Calu3 (cell line): ENCODE data around the gene PCBP1. TPM values are rescaled to one million over a fixed set of nuclear protein-coding genes. Genes with fewer than 3 reads are reported as not detected.
"Not testable (repeated sequence)": the region's sequence is repeated elsewhere in the genome, so short reads cannot be mapped to it uniquely, and the experiment has no call there.

Experiments used
- BruUV-seq: library from RNA; stranded (reverse); fragments of 400-500 nt; replicated peaks from 2 replicates; lab custom pipeline; 2021; lab: Mats Ljungman, UMichigan
- CTCF ChIA-PET: fragments of 300-600 bp; sonication (Branson Sonifier 250); formaldehyde crosslinking; loops from one replicate; lab custom pipeline; 2022; ENCODE audit warnings: antibody characterized with exemption; lab: Charles Lee
- DNase-seq: peaks from one replicate; pipeline ENCODE4 v3.0.0; 2022
- H3K27ac Mint-ChIP-seq: one replicate; pipeline ENCODE4 v1.8.0; 2022; ENCODE audit warnings: mixed read lengths; ENCODE audit not compliant: unreplicated experiment
- H3K27me3 Mint-ChIP-seq: one replicate; pipeline ENCODE4 v1.8.0; 2022; ENCODE audit warnings: mixed read lengths; ENCODE audit not compliant: unreplicated experiment
- H3K36me3 Mint-ChIP-seq: one replicate; pipeline ENCODE4 v1.8.0; 2022; ENCODE audit warnings: mild to moderate bottlenecking, moderate library complexity, mixed read lengths; ENCODE audit not compliant: insufficient read depth, unreplicated experiment
- H3K4me1 Mint-ChIP-seq: one replicate; pipeline ENCODE4 v1.8.0; 2022; ENCODE audit warnings: mild to moderate bottlenecking, low read depth, mixed read lengths; ENCODE audit not compliant: unreplicated experiment
- H3K4me3 Mint-ChIP-seq: one replicate; pipeline ENCODE4 v1.8.0; 2022; ENCODE audit warnings: mild to moderate bottlenecking, low read depth, moderate library complexity, mixed read lengths; ENCODE audit not compliant: unreplicated experiment
- H3K9me3 Mint-ChIP-seq: one replicate; pipeline ENCODE4 v1.8.0; 2022; ENCODE audit warnings: low read depth, mixed read lengths; ENCODE audit not compliant: unreplicated experiment
- intact Hi-C: fragments of 100-400 bp; cut with micrococcal nuclease; formaldehyde crosslinking; loops from one replicate; pipeline ENCODE4 v1.10.0; 2022; ENCODE audit not compliant: unreplicated experiment
- total RNA-seq: library from RNA; stranded (reverse); gene quantifications from 2 replicates; pipeline ENCODE4 v1.2.3, GENCODE V29; 2022
- TF ChIP-seq, protein P1 (sequence below): fragments of 200-600 bp; IDR thresholded peaks from one replicate; pipeline ENCODE4 v1.8.0; 2022; ENCODE audit warnings: antibody characterized with exemption; ENCODE audit not compliant: unreplicated experiment

PCBP1 gene
- total RNA-seq, 1 experiment from 2014 or later: 252 TPM

DNA sequence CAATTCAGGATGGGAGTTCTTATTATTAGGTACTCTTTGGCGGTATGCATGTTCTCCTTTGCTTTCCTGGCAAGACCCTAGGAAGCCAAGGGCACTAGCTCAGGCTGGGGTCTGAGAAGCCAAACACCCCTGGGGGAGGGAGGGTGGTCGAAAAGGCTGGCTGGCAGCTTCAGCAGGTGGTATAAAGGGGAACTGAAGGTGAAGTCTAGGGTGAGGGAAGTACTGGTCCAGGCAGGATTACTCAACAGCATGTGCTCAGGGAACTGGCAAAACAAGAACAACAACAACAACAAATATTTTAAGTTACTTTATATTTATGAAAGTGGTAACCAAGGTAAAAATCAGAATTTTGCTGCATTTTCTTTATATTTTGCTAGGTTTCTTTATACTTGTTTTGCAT, 40.7 kb upstream of the PCBP1 start:
- no peak for DNase-seq
- TF ChIP-seq, protein P1, sequence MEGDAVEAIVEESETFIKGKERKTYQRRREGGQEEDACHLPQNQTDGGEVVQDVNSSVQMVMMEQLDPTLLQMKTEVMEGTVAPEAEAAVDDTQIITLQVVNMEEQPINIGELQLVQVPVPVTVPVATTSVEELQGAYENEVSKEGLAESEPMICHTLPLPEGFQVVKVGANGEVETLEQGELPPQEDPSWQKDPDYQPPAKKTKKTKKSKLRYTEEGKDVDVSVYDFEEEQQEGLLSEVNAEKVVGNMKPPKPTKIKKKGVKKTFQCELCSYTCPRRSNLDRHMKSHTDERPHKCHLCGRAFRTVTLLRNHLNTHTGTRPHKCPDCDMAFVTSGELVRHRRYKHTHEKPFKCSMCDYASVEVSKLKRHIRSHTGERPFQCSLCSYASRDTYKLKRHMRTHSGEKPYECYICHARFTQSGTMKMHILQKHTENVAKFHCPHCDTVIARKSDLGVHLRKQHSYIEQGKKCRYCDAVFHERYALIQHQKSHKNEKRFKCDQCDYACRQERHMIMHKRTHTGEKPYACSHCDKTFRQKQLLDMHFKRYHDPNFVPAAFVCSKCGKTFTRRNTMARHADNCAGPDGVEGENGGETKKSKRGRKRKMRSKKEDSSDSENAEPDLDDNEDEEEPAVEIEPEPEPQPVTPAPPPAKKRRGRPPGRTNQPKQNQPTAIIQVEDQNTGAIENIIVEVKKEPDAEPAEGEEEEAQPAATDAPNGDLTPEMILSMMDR: no peak
- intact Hi-C loops: no loop called here
- no peaks in the 10 kb centered on the region for H3K36me3 Mint-ChIP-seq
- H3K27ac Mint-ChIP-seq: no peak overlapping the region
- H3K9me3 Mint-ChIP-seq: no peaks in the 10 kb centered on the region
- no peak overlapping the region for H3K4me3 Mint-ChIP-seq
- no peaks in the 10 kb centered on the region for H3K4me1 Mint-ChIP-seq
- no peaks in the 10 kb centered on the region for H3K27me3 Mint-ChIP-seq
- CTCF ChIA-PET: no interaction called here
- no TSS peak for BruUV-seq

DNA sequence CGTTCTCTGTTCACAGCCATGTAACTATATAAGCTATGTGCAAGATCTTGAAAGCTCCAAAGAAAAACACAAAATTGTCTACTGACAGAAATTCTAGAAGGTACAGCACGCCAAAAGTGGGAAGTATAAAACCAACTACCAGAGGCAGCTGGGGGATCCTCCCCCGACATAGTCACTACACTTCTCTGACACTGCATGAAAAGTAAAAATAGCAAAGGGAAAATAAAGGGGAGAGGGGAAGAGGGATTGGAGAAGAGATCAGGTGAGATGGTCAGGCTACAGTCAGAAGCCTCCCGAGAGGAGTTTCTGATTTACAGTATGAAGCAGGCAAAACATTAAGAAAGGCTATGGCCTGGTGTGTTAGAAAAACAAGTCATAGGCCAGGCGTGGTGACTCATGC, 39.8 kb upstream of the PCBP1 start:
- no peaks in the 10 kb centered on the region for H3K4me1 Mint-ChIP-seq
- CTCF ChIA-PET: no interaction called here
- no TSS peak for BruUV-seq
- H3K27ac Mint-ChIP-seq: no peak overlapping the region
- H3K9me3 Mint-ChIP-seq: no peaks in the 10 kb centered on the region
- TF ChIP-seq, protein P1: no peak
- H3K27me3 Mint-ChIP-seq: no peaks in the 10 kb centered on the region
- DNase-seq: no peak
- H3K4me3 Mint-ChIP-seq: no peak overlapping the region
- no peaks in the 10 kb centered on the region for H3K36me3 Mint-ChIP-seq
- intact Hi-C loops: no loop called here

DNA sequence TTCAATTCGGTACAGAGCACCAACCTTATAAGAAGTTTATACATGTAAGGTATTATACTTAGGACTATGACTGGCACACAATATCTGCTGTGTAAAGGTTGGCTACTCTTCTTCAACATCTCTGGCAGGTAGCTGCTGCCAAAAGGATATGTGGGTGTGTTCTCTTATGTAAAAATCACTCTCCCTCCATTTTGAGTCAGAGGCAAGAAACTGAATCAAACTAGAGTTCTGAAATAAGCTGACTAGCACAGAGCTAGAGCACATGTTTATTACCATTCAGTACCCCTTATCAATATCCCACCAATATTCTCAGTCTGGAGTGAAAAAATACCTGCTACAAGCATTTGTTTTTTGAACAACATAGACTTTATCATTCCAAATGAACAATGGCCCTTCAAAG, 38.0 kb upstream of the PCBP1 start:
- DNase-seq: no peak
- Mint-ChIP-seq H3K27ac (no peak overlapping the region), H3K4me1 (no peaks in the 10 kb centered on the region), H3K9me3 (no peaks in the 10 kb centered on the region), H3K36me3 (no peaks in the 10 kb centered on the region), H3K4me3 (no peak overlapping the region), H3K27me3 (no peaks in the 10 kb centered on the region)
- no TSS peak for BruUV-seq
- CTCF ChIA-PET: interaction anchor here (0.8 kb wide), 1 partner anchor 22 kb away, joined by 8 read pairs; no protein-coding TSS in a partner anchor
- TF ChIP-seq, protein P1: no peak
- intact Hi-C loops: no loop called here

DNA sequence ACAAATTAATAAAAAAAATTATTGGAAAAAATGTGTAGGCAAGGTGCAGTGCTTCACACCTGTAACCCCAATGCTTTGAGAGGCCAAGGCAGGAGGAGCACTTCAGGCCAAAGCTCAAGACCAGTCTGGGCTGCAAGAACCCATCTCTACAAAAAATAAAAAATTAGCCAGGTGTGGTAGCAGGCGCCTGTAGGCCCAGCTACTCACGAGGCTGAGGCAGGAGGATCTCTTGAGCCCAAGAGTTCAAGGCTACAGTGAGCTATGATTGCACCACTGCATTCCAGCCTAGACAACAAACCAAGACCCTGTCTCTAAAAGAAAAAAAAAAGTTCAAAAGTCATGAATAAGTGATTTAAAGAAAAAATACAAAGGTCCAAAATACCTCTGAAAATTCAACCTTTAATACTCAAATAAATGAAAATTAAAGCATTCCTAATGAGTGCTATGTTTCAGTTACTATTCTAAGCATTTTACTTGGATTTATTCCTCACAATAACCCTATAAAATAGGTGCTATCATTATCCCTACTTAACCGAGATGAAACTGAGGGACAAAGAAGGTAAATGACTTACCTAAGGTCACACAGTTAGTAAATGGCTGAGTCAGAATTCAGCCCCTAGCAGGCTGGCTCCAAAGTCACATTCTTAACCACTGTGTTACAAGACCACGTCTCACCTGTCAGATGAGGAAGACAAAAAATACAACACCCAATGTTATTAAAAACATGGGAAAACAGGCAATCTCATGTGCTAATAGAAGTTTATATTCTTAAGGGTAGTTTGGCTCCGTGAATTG, 36.4 kb upstream of the PCBP1 start:
- Mint-ChIP-seq H3K4me1 (no peaks in the 10 kb centered on the region), H3K27ac (no peak overlapping the region), H3K9me3 (no peaks in the 10 kb centered on the region), H3K27me3 (no peaks in the 10 kb centered on the region), H3K36me3 (no peaks in the 10 kb centered on the region), H3K4me3 (no peak overlapping the region)
- DNase-seq: no peak
- no TSS peak for BruUV-seq
- TF ChIP-seq, protein P1: no peak
- intact Hi-C loops: no loop called here
- CTCF ChIA-PET: interaction anchor here (0.6 kb wide), 1 partner anchor 23 kb away, joined by 3 read pairs; no protein-coding TSS in a partner anchor

DNA sequence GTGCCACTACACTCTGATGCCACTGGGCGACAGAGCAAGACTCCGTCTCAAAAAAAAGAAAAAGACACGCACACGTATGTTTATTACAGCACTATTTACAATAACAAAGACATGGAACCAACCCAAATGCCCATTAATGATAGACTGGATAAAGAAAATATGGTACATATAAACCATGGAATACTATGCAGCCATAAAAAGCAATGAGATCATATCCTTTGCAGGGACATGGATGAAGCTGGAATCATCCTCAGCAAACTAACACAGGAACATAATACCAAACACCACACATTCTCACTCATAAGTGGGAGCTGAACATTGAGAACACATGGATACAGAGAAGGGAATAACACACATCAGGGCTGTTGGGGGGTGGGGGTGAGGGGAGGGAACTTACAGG, 32.0 kb upstream of the PCBP1 start:
- H3K9me3 Mint-ChIP-seq, H3K27me3 Mint-ChIP-seq, H3K4me1 Mint-ChIP-seq, H3K27ac Mint-ChIP-seq, H3K4me3 Mint-ChIP-seq, BruUV-seq, CTCF ChIA-PET, DNase-seq, H3K36me3 Mint-ChIP-seq, intact Hi-C loops: not testable (repeated sequence)
